SK-N-SH (cell line): ENCODE data around the gene DHCR24. TPM values are rescaled to one million over a fixed set of nuclear protein-coding genes. Genes with fewer than 3 reads are reported as not detected.

ENCODE experiments used
- CTCF ChIA-PET: fragments of 300-600, 350-600 bp; formaldehyde crosslinking; extraction: SDS; loops from one replicate; lab custom pipeline; 2021; lab: Yijun Ruan, JAX
- POLR2A ChIA-PET: fragments of 350-600 bp; sonication (Branson Sonifier 250); formaldehyde crosslinking; extraction: SDS; loops from one replicate; lab custom pipeline; 2020; ENCODE audit warnings: antibody characterized with exemption, inconsistent platforms; lab: Yijun Ruan, JAX
- DNase-seq: peaks from one replicate; pipeline ENCODE4 v3.0.0; 2012
- H2AFZ ChIP-seq: fragments of 200-600 bp; sonication (generic); 2 replicates; pipeline ENCODE4 v1.8.1; 2016; ENCODE audit warnings: antibody characterized with exemption, mild to moderate bottlenecking, low read depth
- H3F3A ChIP-seq: fragments of 200-600 bp; sonication (generic); replicated peaks from 2 replicates; pipeline ENCODE3; 2016; ENCODE audit warnings: antibody characterized with exemption, mild to moderate bottlenecking; ENCODE audit not compliant: insufficient read depth
- H3K27ac ChIP-seq, 2 experiments: fragments of 200-500 bp in 1 of 2; fragments of 200-600 bp in 1 of 2; sonication (Bioruptor generic) in 1 of 2; sonication (generic), shearing (Covaris generic) in 1 of 2; 2 replicates each; pipeline versions ENCODE4 v1.5.1 to v1.6.1; 2014 to 2016; ENCODE audit warnings: low read depth in 2 of 2, inconsistent platforms in 1 of 2, low read length in 1 of 2, mild to moderate bottlenecking in 1 of 2, mixed read lengths in 1 of 2
- H3K27me3 ChIP-seq: fragments of 200-600 bp; sonication (generic), shearing (Covaris generic); 2 replicates; pipeline ENCODE4 v1.6.1; 2016; ENCODE audit warnings: mixed run types; ENCODE audit not compliant: insufficient read depth
- H3K36me3 ChIP-seq, 2 experiments: fragments of 200-500 bp in 1 of 2; fragments of 200-600 bp in 1 of 2; sonication (Bioruptor generic) in 1 of 2; sonication (generic) in 1 of 2; replicated peaks in 1 of 2; 2 replicates each; pipeline versions ENCODE3 to v1.5.1; 2014 to 2016; ENCODE audit warnings: low read length in 1 of 2, mild to moderate bottlenecking in 1 of 2; ENCODE audit not compliant: insufficient read depth in 2 of 2, control insufficient read depth in 1 of 2
- H3K4me1 ChIP-seq, 2 experiments: fragments of 200-500 bp in 1 of 2; fragments of 200-600 bp in 1 of 2; sonication (Bioruptor generic) in 1 of 2; sonication (generic), shearing (Covaris generic) in 1 of 2; 2 replicates each; pipeline versions ENCODE4 v1.5.1 to v1.6.1; 2014 to 2016; ENCODE audit warnings: low read depth in 1 of 2, low read length in 1 of 2, mixed run types in 1 of 2; ENCODE audit not compliant: insufficient read depth in 2 of 2, control insufficient read depth in 1 of 2
- H3K4me2 ChIP-seq: fragments of 200-600 bp; sonication (generic), shearing (Covaris generic); 2 replicates; pipeline ENCODE4 v1.6.1; 2017; ENCODE audit warnings: mixed run types
- H3K4me3 ChIP-seq, 2 experiments: fragments of 200-500 bp in 1 of 2; fragments of 200-600 bp in 1 of 2; sonication (Bioruptor generic) in 1 of 2; sonication (generic), shearing (Covaris generic) in 1 of 2; 2 replicates each; pipeline versions ENCODE4 v1.5.1 to v1.8.1; 2014 to 2016; ENCODE audit warnings: low read depth in 2 of 2, inconsistent platforms in 1 of 2, low read length in 1 of 2, mild to moderate bottlenecking in 1 of 2, mixed read lengths in 1 of 2, moderate library complexity in 1 of 2
- H3K79me2 ChIP-seq: fragments of 200-600 bp; sonication (generic); 2 replicates; pipeline ENCODE4 v1.8.1; 2017; ENCODE audit warnings: mild to moderate bottlenecking; ENCODE audit not compliant: insufficient read depth
- H3K9ac ChIP-seq: fragments of 200-600 bp; sonication (generic); 2 replicates; pipeline ENCODE4 v1.6.1; 2017; ENCODE audit warnings: mixed run types
- H3K9me2 ChIP-seq: fragments of 200-600 bp; sonication (generic); 2 replicates; pipeline ENCODE4 v1.6.1; 2017; ENCODE audit warnings: mixed run types
- H3K9me3 ChIP-seq: fragments of 200-600 bp; sonication (generic); 2 replicates; pipeline ENCODE4 v1.6.1; 2017; ENCODE audit warnings: mixed run types, mild to moderate bottlenecking, moderate library complexity
- H4K20me1 ChIP-seq: fragments of 200-600 bp; sonication (generic); 2 replicates; pipeline ENCODE4 v1.6.1; 2017; ENCODE audit warnings: mild to moderate bottlenecking, mixed run types; ENCODE audit not compliant: insufficient read depth
- CHD2 ChIP-seq: fragments of 150-350 bp; IDR thresholded peaks from 2 replicates; pipeline ENCODE4 v1.6.1; 2018; ENCODE audit warnings: low read length; ENCODE audit not compliant: partially characterized antibody
- CTCF ChIP-seq: fragments of 200-600 bp; sonication (generic); IDR thresholded peaks from 2 replicates; pipeline ENCODE4 v1.6.1; 2017; ENCODE audit warnings: antibody characterized with exemption, mild to moderate bottlenecking, moderate library complexity
- ELF1 ChIP-seq: IDR thresholded peaks from 2 replicates; pipeline ENCODE4 v1.4.0; 2012
- EP300 ChIP-seq, 2 experiments: IDR thresholded peaks; 2 replicates each; pipeline versions ENCODE4 v1.4.0 to v1.6.1; 2012; ENCODE audit warnings: borderline replicate concordance in 1 of 2, low read depth in 1 of 2, low read length in 1 of 2
- FOXJ3 ChIP-seq: sonication (generic); formaldehyde crosslinking; IDR thresholded peaks from 2 replicates; pipeline ENCODE4 v1.5.1; 2020; ENCODE audit warnings: mild to moderate bottlenecking, missing genetic modification reagents
- FOXM1 ChIP-seq: IDR thresholded peaks from 2 replicates; pipeline ENCODE4 v1.4.0; 2012; ENCODE audit warnings: low read depth, mild to moderate bottlenecking
- IRF3 ChIP-seq: fragments of 150-350 bp; IDR thresholded peaks from 2 replicates; pipeline ENCODE4 v1.6.1; 2016; ENCODE audit warnings: mild to moderate bottlenecking, low read depth, low read length
- JUND ChIP-seq: IDR thresholded peaks from 2 replicates; pipeline ENCODE4 v1.4.0; 2012
- MAX ChIP-seq: IDR thresholded peaks from 2 replicates; pipeline ENCODE4 v1.4.0; 2012; ENCODE audit warnings: low read depth
- POLR2AphosphoS5 ChIP-seq: IDR thresholded peaks from 2 replicates; pipeline ENCODE4 v1.6.1; 2012; ENCODE audit warnings: low read depth, low read length
- RAD21 ChIP-seq: IDR thresholded peaks from 2 replicates; pipeline ENCODE4 v1.6.1; 2012; ENCODE audit warnings: mild to moderate bottlenecking, low read length
- RCOR1 ChIP-seq: fragments of 150-350 bp; IDR thresholded peaks from 2 replicates; pipeline ENCODE4 v1.6.1; 2017; ENCODE audit warnings: antibody characterized with exemption, low read length
- RFX5 ChIP-seq: IDR thresholded peaks from 2 replicates; pipeline ENCODE4 v1.6.1; 2012; ENCODE audit warnings: mild to moderate bottlenecking, improper control_type of control experiment, low read length
- SIN3A ChIP-seq: IDR thresholded peaks from 2 replicates; pipeline ENCODE4 v1.6.1; 2012; ENCODE audit warnings: low read depth, mild to moderate bottlenecking, low read length, moderate library complexity, borderline replicate concordance
- TCF12 ChIP-seq: IDR thresholded peaks from 2 replicates; pipeline ENCODE4 v1.4.0; 2012
- TEAD4 ChIP-seq: IDR thresholded peaks from 2 replicates; pipeline ENCODE4 v1.4.0; 2012; ENCODE audit warnings: mild to moderate bottlenecking, borderline replicate concordance; ENCODE audit not compliant: insufficient read depth
- ZBTB33 ChIP-seq: IDR thresholded peaks from 2 replicates; pipeline ENCODE4 v1.4.0; 2012; ENCODE audit warnings: low read depth, borderline replicate concordance
- WGBS: methylation state at CpG from one replicate; pipeline ENCODE4 v1.1.6; 2017; ENCODE audit warnings: low lambda C conversion rate; 5-methylcytosine and 5-hydroxymethylcytosine counted together
- polyA plus RNA-seq, 3 experiments: library from polyadenylated mRNA; depleted of rRNA; stranded (reverse); fragments of >200 nt; gene quantifications; 2 replicates each; pipeline ENCODE4 v1.2.3, GENCODE V29; 2012

The DHCR24 gene
- polyA plus RNA-seq, 1 of the 3 experiments (the other 2 are of a cell fraction) = 4.3 TPM

- H3K9me3 ChIP-seq = no peaks in the 10 kb centered on the region
- H3K79me2 ChIP-seq = no peaks in the 10 kb centered on the region
- no peak overlapping the region for H3K4me2 ChIP-seq
- DNase-seq = no peak
- H3F3A ChIP-seq = peaks cover 4% of the 10 kb centered on the region
- no peak overlapping the region for H3K9ac ChIP-seq
- no peaks in the 10 kb centered on the region for H3K27me3 ChIP-seq
- H3K4me3 ChIP-seq = no peak overlapping the region
- TF ChIP-seq CHD2 (no peak), POLR2AphosphoS5 (no peak), IRF3 (no peak), EP300 (IDR thresholded peaks at IDR 0.05; ENCODE audit: borderline replicate concordance in 1 of 2, low read depth in 1 of 2, low read length in 1 of 2) (no peak), RFX5 (no peak), ZBTB33 (no peak), MAX (no peak), FOXJ3 (CRISPR knock-in tag) (no peak), TCF12 (no peak), RAD21 (no peak), JUND (no peak), SIN3A (no peak), FOXM1 (no peak), TEAD4 (no peak), CTCF (no peak), RCOR1 (no peak), ELF1 (no peak)
- ChIA-PET POLR2A (no interaction called here), CTCF (interaction anchor here (0.8 to 2.6 kb wide), 4 partner anchors 23 to 100 kb away, joined by 3 to 12 read pairs (median 6); partner anchors contain the start of gene DHCR24)
- H3K36me3 ChIP-seq = no peaks in the 10 kb centered on the region
- 63% methylated on average over 4 of the region's 4 CpGs for WGBS
- no peaks in the 10 kb centered on the region for H4K20me1 ChIP-seq
- no peak overlapping the region for H2AFZ ChIP-seq
- H3K9me2 ChIP-seq = no peaks in the 10 kb centered on the region
- H3K4me1 ChIP-seq = peaks cover 0 to 5% of the 10 kb centered on the region in 2 experiments; a peak in 1 of 4 replicates
- no peak overlapping the region for H3K27ac ChIP-seq
Measured at GRCh38 chr1:54922040-54922761, 35.2 kb upstream of the DHCR24 start.
